GM18499 (cell line): ENCODE data around the gene CD79B.
"Not testable (repeated sequence)": the region's sequence is repeated elsewhere in the genome, so short reads cannot be mapped to it uniquely, and the experiment has no call there.

Source experiments
- ATAC-seq: cut with Tn5 transposase; IDR thresholded peaks from one replicate; pipeline ENCODE4 v1.9.1; 2021; ENCODE audit warnings: moderate number of reproducible peaks; ENCODE audit not compliant: insufficient read depth, unreplicated experiment

The CD79B gene

DNA sequence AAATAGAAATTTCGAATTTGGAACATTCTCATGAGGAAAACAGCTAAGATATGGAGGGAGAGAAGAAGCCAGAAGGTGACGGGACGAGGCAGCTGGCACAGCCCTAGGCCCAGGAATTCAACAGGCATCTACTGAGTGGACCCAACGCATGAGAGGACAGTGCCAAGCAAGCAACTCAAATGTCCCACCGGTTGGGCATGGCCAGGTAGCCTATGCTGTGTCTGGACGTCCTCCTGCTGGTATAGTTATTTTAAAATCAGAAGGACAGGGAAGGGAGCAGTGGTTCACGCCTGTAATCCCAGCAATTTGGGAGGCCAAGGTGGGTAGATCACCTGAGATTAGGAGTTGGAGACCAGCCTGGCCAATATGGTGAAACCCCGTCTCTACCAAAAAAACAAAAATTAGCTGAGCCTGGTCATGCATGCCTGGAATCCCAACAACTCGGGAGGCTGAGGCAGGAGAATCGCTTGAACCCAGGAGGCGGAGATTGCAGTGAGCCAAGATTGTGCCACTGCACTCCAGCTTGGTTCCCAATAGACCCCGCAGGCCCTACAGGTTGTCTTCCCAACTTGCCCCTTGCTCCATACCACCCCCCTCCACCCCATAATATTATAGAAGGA is 15.5 kb downstream of the CD79B start:
- no peak for ATAC-seq

DNA sequence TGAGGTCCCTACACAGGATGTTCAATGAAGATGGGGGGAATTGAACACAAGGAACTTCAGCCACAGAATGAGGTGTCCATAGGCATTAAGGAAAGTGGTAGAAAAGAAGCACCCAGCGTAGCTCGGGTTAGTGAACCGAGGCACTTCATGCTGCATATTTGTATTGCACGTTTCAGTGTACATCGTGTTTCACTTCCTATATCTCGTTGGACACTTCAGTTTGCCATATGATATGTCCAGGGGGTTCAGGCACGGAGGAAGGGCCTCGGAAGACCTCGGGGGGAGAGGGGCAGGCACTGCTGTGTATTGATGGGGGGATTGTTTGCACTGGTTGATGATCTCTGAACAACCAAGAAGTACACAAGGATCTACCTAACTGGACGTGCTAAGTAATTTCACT is 16.4 kb downstream of the CD79B start:
- not testable (repeated sequence) for ATAC-seq

DNA sequence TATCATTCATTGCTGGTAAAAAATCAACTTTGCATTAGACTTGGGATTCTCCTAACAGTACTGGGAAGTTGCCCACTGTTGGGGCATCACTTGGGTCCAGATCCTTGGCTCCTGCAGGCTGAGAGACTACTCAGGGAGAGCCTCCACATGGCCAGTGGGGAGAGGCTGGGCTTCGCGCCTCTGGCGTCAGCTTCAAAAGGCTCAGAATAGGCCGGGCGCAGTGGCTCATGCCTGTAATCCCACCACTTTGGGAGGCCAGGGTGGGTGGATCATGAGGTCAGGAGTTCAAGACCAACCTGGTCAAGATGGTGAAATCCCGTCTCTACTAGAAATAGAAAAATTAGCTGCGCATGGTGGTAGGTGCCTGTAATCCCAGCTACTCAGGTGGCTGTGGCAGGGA is 17.7 kb downstream of the CD79B start:
- ATAC-seq = no peak

DNA sequence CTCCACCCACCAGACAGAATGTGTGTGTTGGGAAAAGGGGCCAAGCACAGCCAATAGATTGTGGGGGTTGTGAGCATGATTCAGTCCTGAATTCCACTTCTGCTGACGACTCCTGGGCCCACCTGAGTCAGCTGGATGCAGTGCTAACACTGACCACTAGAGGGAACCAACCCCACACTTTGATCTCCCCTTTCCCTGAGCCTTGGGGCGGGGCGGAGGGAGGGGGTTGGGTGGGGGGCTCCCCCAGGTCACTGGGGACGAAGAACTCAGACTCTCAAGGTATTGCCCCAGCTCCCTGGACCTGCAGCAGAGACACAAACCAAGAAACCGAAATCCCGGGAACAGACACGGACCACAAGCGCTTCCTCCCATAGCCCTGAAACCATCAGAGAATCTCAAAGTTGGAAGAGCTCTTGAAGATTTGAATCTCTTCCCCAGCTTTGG is 20.5 kb downstream of the CD79B start:
- ATAC-seq = no peak

DNA sequence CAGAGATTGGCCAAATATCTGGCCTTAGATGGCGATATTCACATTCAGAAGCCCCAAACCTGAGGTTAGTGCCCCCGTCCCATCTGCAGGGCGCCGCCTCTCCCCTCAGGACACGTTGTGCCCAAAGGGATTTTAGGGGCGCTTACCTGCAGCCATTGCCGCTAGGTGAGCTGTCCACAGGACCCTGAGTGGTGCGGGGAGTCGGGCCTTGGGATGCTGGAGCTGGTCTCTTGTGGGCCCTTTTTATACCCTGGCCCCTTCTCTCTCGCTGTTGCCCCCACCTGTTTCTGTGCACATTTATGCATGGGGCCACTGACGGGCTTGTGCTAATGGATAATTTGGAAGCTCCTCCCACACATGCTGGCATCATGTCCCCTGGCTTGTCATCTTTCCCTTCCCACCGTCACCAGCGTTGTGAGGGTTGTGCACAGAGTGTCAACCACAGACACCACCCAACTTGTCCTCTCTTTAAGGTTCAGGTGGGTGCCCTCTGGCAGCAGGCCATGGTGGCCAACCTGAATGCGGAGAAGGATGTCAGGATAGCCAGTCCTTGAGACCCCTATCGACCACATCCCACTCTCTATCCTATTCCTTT is 21.0 kb downstream of the CD79B start, which contains the start of gene CSHL1:
CSHL1 (minus strand) TSS at position 218 of the 595 bp plus-strand sequence; CDS start at position 156, 62 bp downstream.
- no peak for ATAC-seq

DNA sequence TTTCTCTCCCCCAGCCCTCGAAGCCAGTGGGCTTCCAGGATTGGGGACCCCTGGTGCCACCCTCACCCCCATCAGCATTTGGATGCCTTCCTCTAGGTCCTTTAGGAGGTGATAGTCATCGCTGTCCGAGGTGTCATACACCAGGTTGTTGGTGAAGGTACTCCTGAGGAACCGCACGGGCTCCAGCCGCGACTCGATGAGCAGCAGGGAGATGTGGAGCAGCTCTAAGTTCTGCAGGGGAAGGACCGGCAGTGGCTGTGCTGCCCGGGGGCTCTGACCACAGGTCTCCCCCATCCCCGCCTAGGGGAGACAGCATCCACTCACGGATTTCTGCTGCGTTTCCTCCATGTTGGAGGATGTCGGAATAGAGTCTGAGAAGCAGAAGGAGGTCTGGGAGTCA is 22.0 kb downstream of the CD79B start:
- ATAC-seq = no peak

DNA sequence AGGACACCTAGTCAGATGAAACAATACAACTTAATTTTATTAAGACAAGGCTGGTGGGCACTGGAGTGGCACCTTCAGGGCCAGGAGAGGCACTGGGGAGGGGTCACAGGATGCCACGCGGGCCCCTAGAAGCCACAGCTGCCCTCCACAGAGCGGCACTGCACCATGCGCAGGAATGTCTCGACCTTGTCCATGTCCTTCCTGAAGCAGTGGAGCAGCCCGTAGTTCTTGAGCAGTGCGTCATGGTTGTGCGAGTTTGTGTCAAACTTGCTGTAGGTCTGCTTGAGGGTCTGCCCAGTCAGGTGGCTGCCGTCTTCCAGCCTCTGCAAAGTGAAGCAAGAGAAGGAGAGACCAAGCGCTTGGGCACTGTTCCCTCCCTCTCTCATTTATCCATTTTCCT is 22.5 kb downstream of the CD79B start:
- ATAC-seq = not testable (repeated sequence)

DNA sequence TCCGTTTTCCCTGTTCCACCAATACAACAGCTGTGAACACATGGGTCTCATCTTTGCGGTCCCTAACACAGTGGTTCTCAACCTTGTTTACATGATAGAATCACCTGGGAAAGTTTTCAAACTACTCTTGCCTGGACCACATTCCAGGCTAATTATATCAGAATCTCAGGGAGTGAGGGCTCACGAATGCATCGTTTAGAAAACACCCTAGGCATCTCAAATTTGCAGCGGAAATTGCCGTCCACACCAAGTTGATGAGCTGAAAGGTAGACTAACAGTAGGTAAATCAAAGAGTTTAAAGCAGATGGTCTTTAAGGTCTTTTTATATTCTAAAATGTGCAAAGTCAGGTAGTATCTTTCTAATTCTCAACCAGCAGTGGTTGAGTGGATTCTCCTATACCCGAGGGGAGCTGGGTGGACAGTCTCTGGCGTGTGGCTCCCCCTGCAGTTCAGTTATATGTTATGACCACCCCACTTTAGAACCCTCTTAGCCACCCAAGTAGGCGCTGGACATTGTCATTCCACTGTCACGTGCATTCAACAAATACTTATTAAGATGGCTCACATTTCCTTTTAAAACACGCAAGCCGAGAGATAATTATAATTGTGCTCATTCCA is 24.9 kb downstream of the CD79B start:
- not testable (repeated sequence) for ATAC-seq

DNA sequence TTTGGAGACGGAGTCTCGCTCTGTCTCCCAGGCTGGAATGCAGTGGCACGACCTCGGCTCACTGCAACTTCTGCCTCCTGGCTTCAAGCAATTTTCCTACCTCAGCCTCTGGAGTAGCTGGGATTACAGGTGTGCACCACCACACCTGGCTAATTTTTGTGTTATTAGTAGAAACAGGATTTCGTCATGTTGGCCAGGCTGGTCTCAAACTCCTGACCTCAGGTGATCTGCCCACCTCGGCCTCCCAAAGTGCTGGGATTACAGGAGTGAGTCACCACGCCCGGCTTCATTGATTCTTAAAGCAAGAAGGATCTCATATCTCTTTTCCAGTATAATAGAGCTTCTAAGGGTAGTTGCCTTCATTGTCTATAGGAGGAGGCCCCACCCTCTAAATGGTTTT is 27.3 kb downstream of the CD79B start:
- ATAC-seq = not testable (repeated sequence)

DNA sequence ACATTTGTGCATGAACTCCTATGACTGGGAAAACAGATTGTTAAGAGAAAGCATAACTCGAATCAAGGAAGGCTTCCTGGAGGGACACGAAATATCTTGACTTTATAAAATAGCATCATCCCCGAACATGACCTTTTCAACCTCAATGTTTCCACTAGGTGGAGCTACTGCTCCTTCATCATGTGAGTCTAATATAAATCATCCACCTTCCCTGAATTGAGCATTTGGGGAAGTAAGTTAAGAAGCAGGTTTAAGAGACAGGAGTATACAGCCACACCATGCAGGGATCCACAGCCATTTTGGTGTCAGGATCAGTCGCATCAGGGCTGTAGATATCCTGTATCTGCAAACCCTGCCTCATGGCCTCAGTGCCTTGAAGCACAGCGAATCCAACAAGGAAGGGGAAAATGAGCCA is 28.3 kb downstream of the CD79B start:
- ATAC-seq = not testable (repeated sequence)

DNA sequence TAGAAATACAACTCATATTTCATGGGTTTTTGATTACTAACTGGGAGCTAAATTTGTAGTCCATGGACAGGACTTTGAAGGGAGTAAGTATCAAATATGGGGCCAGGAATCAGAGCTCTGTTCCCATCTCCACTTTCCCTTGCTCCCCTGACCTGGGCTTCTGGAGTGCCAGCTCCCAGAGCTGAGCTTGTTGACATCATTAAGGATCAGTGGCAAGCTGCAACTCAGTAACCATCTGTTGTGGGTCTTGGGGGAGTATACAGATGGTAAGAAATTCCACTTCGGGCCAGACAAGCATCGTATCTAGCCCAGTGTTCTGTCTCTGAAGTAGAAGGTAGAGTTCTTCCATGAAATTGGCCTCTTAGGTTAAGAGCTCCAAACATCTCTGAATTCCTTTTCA is 30.2 kb downstream of the CD79B start:
- ATAC-seq = not testable (repeated sequence)

DNA sequence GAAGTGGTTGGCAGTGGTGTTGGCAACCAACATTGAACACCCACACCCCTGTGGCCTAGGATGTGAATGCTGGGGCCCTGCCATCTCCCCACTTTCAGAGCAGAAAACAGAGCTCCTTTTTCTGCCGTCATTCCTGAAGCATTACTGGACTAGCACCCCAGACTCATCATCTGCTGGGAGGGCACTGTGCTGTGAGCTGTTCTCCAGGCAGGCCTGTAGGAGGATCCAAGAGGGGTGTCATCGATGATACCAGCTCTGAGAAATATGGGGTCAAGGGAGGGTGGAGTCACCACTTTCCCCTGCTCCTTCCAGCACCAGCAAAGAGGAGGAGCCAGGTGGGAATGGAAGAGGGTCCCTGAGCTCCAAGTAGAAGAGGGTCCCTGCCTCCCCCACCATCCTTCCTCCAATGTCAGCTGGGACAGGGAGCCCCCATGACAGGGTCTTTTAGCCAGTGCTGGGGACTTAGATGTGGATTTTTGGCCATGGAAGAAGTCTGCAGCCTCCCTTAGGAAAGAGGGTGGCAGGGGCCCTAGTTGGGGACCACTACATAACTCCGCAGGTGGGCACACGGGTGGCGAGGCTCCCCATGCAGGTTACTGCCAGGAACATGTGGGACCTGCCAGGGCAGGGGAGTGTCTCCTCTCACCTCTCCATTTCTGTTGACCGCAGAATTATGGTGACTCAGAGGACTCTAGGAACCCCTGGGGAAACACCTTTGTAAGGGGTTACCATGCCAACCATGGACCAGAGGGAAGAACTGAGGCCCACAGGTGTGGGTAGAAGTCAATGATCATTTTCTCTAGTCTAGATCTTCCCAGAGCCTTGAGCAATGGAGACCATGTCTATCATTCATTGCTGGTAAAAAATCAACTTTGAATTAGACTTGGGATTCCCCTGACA is 33.0 kb downstream of the CD79B start:
- not testable (repeated sequence) for ATAC-seq

DNA sequence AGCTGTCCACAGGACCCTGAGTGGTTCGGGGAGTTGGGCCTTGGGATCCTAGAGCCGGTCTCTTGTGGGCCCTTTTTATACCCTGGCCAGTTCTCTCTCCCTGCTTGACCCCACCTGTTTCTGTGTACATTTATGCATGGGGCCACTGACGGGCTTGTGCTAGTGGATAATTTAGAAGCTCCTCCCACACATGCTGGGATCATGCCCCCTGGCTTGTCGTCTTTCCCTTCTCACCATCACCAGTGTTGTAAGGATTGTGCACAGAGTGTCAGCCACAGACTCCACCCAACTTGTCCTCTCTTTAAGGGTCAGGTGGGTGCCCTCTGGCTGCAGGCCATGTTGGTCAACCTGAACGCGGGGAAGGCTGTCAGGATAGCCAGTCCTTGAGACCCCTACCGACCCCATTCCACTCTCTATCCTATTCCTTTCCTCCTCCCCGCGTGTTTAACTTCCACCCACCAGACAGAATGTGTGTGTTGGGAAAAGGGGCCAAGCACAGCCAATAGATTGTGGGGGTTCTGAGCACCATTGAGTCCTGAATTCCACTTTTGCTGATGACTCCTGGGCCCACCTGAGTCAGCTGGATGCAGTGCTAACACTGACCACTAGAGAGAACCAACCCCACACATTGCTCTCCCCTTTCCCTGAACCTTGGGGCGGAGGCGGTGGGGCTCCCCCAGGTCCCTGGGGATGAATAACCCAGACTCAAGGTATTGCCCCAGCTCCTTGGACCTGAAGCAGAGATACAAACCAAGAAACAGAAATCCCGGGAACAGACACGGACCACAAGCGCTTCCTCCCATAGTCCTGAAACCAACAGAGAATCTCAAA is 35.4 kb downstream of the CD79B start, which contains the start of gene CSH1:
CSH1 (minus strand) TSS at position 51 of the 831 bp plus-strand sequence. CDS start 63 bp downstream, outside the sequence.
- not testable (repeated sequence) for ATAC-seq

DNA sequence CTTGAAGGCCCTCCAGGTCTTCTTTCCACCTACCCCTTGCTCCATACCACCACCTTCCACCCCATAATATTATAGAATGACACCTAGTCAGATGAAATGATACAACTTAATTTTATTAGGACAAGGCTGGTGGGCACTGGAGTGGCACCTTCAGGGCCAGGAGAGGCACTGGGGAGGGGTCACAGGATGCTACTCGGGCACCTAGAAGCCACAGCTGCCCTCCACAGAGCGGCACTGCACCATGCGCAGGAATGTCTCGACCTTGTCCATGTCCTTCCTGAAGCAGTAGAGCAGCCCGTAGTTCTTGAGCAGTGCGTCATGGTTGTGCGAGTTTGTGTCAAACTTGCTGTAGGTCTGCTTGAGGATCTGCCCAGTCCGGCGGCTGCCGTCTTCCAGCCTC is 37.3 kb downstream of the CD79B start:
- not testable (repeated sequence) for ATAC-seq

DNA sequence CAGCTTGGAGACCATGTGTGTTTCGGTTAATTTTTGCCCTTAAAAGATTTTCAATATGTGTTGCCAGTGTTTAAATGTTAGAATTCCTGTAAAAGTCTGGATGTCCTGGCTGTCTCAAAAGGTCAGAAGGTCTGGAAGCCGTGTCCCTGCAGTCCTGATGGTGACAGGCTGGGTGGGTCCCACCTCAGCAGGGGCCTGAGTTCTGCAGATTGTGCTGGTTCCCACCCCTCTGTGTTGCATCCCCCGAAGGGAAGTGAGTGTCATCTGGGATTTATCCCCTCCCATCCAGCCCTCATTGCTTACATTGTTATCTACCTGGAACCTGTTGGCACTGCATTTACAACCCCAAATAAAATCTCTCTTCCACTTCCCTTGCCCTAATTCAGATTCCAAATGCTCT is 38.1 kb downstream of the CD79B start:
- not testable (repeated sequence) for ATAC-seq

DNA sequence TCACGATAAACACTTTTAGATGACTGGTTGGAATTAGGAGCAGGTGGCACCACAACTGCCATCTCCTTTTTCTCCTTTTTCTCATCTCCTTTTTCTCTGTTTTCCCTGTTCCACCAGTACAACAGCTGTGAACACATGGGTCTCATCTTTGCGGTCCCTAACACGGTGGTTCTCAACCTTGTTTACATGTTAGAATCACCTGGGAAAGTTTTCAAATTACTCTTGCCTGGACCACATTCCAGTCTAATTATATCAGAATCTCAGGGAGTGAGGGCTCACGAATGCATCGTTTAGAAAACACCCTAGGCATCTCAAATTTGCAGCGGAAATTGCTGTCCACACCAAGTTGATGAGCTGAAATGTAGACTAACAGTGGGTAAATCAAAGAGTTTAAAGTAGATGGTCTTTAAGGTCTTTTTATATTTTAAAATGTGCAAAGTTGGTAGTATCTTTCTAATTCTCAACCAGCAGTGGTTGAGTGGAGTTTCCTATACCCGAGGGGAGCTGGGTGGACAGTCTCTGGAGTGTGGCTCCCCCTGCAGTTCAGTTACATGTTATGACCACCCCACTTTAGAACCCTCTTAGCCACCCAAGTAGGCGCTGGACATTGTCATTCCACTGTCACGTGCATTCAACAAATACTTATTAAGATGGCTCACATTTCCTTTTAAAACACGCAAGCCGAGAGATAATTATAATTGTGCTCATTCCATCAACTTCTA is 39.7 kb downstream of the CD79B start:
- not testable (repeated sequence) for ATAC-seq

DNA sequence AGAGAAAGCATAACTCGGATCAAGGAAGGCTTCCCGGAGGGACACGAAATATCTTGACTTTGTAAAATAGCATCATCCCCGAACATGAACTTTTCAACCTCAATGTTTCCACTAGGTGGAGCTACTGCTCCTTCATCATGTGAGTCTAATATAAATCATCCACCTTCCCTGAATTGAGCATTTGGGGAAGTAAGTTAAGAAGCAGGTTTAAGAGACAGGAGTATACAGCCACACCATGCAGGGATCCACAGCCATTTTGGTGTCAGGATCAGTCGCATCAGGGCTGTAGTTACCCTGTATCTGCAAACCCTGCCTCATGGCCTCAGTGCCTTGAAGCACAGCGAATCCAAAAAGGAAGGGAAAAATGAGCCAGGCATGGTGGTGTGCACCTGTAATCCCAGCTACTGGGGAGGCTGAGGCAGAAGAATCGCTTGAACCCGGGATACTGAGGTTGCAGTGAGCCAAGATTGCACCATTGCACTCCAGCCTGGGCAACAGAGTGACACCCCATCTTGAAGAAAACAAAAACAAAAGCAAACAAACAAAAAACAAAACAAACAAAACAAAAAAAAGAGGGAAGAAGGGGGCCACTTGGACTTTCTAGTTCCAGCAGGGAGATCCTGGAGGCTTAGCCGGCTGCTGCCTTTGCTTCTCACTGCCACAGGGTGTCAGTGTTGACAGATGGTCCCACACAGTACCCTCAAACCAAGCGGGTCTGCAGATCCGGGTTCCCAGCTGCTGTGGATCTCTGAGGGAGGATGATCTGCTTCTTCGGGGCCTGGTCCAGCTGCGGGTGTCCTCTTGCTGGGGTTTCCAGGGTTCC is 42.9 kb downstream of the CD79B start:
- ATAC-seq = not testable (repeated sequence)

DNA sequence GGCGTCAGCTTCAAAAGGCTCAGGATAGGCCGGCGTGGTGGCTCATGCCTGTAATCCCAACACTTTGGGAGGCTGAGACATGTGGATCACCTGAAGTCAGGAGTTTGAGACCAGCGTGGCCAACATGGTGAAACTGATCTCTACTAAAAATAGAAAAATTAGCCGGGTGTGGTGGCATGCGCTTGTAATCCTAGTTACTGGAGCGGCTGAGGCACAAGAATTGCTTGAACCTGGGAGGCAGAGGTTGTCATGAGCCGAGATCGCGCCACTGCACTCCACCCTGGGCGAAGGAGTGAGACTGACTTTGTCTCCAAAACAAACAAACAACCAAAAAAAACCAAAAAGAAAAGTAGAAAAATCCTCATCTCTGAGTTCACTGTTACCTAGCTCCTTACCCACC is 47.0 kb downstream of the CD79B start:
- ATAC-seq = not testable (repeated sequence)
